ENCODE results near the gene CATSPERE.

DNA sequence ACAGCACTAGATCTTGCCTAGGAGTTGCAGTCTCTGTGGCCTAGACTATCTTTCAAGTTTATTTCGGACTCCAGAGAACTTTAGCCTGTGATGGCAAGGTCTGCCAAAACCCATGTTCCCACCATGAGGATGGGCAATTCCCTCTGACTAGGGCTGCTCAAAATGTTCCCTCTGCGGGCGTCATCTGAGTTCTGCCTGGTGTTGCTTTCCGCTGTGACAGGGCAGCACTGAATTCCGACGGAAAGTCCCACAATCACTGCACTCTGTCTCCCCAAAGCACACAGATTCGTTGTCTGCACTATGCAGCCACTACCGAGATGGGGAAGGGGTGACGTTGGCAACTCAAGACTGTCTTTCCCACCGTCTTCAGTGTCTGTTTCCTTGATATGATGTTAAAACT is 75.2 kb downstream of the CATSPERE start:
- TF ChIP-seq, protein P1, sequence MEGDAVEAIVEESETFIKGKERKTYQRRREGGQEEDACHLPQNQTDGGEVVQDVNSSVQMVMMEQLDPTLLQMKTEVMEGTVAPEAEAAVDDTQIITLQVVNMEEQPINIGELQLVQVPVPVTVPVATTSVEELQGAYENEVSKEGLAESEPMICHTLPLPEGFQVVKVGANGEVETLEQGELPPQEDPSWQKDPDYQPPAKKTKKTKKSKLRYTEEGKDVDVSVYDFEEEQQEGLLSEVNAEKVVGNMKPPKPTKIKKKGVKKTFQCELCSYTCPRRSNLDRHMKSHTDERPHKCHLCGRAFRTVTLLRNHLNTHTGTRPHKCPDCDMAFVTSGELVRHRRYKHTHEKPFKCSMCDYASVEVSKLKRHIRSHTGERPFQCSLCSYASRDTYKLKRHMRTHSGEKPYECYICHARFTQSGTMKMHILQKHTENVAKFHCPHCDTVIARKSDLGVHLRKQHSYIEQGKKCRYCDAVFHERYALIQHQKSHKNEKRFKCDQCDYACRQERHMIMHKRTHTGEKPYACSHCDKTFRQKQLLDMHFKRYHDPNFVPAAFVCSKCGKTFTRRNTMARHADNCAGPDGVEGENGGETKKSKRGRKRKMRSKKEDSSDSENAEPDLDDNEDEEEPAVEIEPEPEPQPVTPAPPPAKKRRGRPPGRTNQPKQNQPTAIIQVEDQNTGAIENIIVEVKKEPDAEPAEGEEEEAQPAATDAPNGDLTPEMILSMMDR (IDR thresholded peaks at IDR 0.05) = no peak
- TF ChIP-seq EZH2phosphoT487 (IDR thresholded peaks at IDR 0.05) = no peak
- no peak for TF ChIP-seq EZH2 (IDR thresholded peaks at IDR 0.05)

All from neural progenitor cell (in vitro differentiated cells).